Activated naive CD4-positive, alpha-beta T cell treated with anti-CD3 and anti-CD28 coated beads, Interleukin-2, amount 50 U/mL, for 24 hours (primary cell): ENCODE data around the gene KRI1.
A peak's percentile ranks its signal among the peaks of the same experiment; 100 is the strongest.

Experiments used
- H3K27ac Mint-ChIP-seq: one replicate; pipeline ENCODE4 v1.8.0; 2021; ENCODE audit warnings: mild to moderate bottlenecking, mixed read lengths
- H3K27me3 Mint-ChIP-seq: one replicate; pipeline ENCODE4 v1.8.0; 2021; ENCODE audit warnings: mixed read lengths
- H3K36me3 Mint-ChIP-seq: one replicate; pipeline ENCODE4 v1.8.0; 2021; ENCODE audit warnings: mixed read lengths
- H3K4me1 Mint-ChIP-seq: one replicate; pipeline ENCODE4 v1.8.0; 2021; ENCODE audit warnings: mixed read lengths
- H3K4me3 Mint-ChIP-seq: one replicate; pipeline ENCODE4 v1.8.0; 2021; ENCODE audit warnings: mild to moderate bottlenecking, mixed read lengths
- H3K9me3 Mint-ChIP-seq: one replicate; pipeline ENCODE4 v1.8.0; 2021; ENCODE audit warnings: mixed read lengths

Gene KRI1

GRCh38 chr19:10518444-10519361, 47.1 kb downstream of the KRI1 start:
- Mint-ChIP-seq H3K4me1 (peaks cover 28% of the 10 kb centered on the region), H3K27me3 (peaks cover 29% of the 10 kb centered on the region), H3K36me3 (no peaks in the 10 kb centered on the region), H3K4me3 (peak overlapping the region; percentile 67), H3K27ac (peak overlapping the region; percentile 81), H3K9me3 (no peaks in the 10 kb centered on the region)

- peak overlapping the region; percentile 67 for H3K4me3 Mint-ChIP-seq
Observed at GRCh38 chr19:10517760-10518443, 47.9 kb downstream of the KRI1 start.

GRCh38 chr19:10517361-10517759, 48.5 kb downstream of the KRI1 start, which contains the start of gene S1PR5:
S1PR5 (minus strand) TSS chr19:10517447; CDS start chr19:10515011, 2,436 bp downstream.
- H3K36me3 Mint-ChIP-seq: peaks cover 4% of the 10 kb centered on the region
- H3K27me3 Mint-ChIP-seq: peaks cover 37% of the 10 kb centered on the region
- H3K27ac Mint-ChIP-seq: no peak within 1 kb of the TSS
- H3K4me3 Mint-ChIP-seq: peak within 1 kb of the TSS; percentile 72
- H3K4me1 Mint-ChIP-seq: peaks cover 36% of the 10 kb centered on the region
- H3K9me3 Mint-ChIP-seq: no peaks in the 10 kb centered on the region

More at GRCh38 chr19:10517760-10518443, 47.9 kb downstream of the KRI1 start:
- Mint-ChIP-seq H3K9me3 (no peaks in the 10 kb centered on the region), H3K4me1 (peaks cover 36% of the 10 kb centered on the region), H3K27ac (no peak overlapping the region), H3K27me3 (peaks cover 37% of the 10 kb centered on the region), H3K36me3 (peaks cover 4% of the 10 kb centered on the region)

- H3K27ac Mint-ChIP-seq: no peak overlapping the region
- H3K27me3 Mint-ChIP-seq: peaks cover 37% of the 10 kb centered on the region
Observed at GRCh38 chr19:10516671-10517286, 49.0 kb downstream of the KRI1 start.

GRCh38 chr19:10516064-10516385, 49.8 kb downstream of the KRI1 start:
- H3K4me3 Mint-ChIP-seq: peak overlapping the region; percentile 72

More at GRCh38 chr19:10516671-10517286, 49.0 kb downstream of the KRI1 start:
- Mint-ChIP-seq H3K4me3 (peak overlapping the region; percentile 72), H3K9me3 (no peaks in the 10 kb centered on the region), H3K36me3 (peaks cover 4% of the 10 kb centered on the region), H3K4me1 (peaks cover 36% of the 10 kb centered on the region)

GRCh38 chr19:10514211-10515145, 51.3 kb downstream of the KRI1 start:
- H3K27ac Mint-ChIP-seq: no peak overlapping the region
- H3K4me1 Mint-ChIP-seq: peaks cover 37% of the 10 kb centered on the region
- H3K27me3 Mint-ChIP-seq: peaks cover 35% of the 10 kb centered on the region
- peak overlapping the region; percentile 64 for H3K4me3 Mint-ChIP-seq
- H3K36me3 Mint-ChIP-seq: peaks cover 4% of the 10 kb centered on the region
- no peaks in the 10 kb centered on the region for H3K9me3 Mint-ChIP-seq

More at GRCh38 chr19:10516064-10516385, 49.8 kb downstream of the KRI1 start:
- peaks cover 38% of the 10 kb centered on the region for H3K27me3 Mint-ChIP-seq
- H3K4me1 Mint-ChIP-seq: peaks cover 36% of the 10 kb centered on the region
- no peak overlapping the region for H3K27ac Mint-ChIP-seq
- H3K9me3 Mint-ChIP-seq: no peaks in the 10 kb centered on the region
- H3K36me3 Mint-ChIP-seq: peaks cover 4% of the 10 kb centered on the region

GRCh38 chr19:10513223-10513622, 52.6 kb downstream of the KRI1 start:
- Mint-ChIP-seq H3K4me3 (peak overlapping the region; percentile 37), H3K27ac (no peak overlapping the region), H3K36me3 (peaks cover 4% of the 10 kb centered on the region), H3K9me3 (no peaks in the 10 kb centered on the region), H3K27me3 (peaks cover 26% of the 10 kb centered on the region), H3K4me1 (peaks cover 31% of the 10 kb centered on the region)

GRCh38 chr19:10510301-10510802, 55.5 kb downstream of the KRI1 start:
- peaks cover 4% of the 10 kb centered on the region for H3K36me3 Mint-ChIP-seq
- H3K4me3 Mint-ChIP-seq: no peak overlapping the region
- H3K4me1 Mint-ChIP-seq: peaks cover 22% of the 10 kb centered on the region
- H3K9me3 Mint-ChIP-seq: no peaks in the 10 kb centered on the region
- H3K27me3 Mint-ChIP-seq: peaks cover 12% of the 10 kb centered on the region
- H3K27ac Mint-ChIP-seq: no peak overlapping the region

GRCh38 chr19:10508707-10509106, 57.1 kb downstream of the KRI1 start:
- no peak overlapping the region for H3K4me3 Mint-ChIP-seq
- peaks cover 4% of the 10 kb centered on the region for H3K36me3 Mint-ChIP-seq
- H3K9me3 Mint-ChIP-seq: no peaks in the 10 kb centered on the region
- H3K4me1 Mint-ChIP-seq: peaks cover 23% of the 10 kb centered on the region
- H3K27me3 Mint-ChIP-seq: peaks cover 9% of the 10 kb centered on the region
- no peak overlapping the region for H3K27ac Mint-ChIP-seq

GRCh38 chr19:10508036-10508435, 57.8 kb downstream of the KRI1 start:
- H3K4me1 Mint-ChIP-seq: peaks cover 21% of the 10 kb centered on the region
- H3K4me3 Mint-ChIP-seq: no peak overlapping the region
- peaks cover 3% of the 10 kb centered on the region for H3K27me3 Mint-ChIP-seq
- no peaks in the 10 kb centered on the region for H3K36me3 Mint-ChIP-seq
- H3K27ac Mint-ChIP-seq: no peak overlapping the region
- no peaks in the 10 kb centered on the region for H3K9me3 Mint-ChIP-seq

GRCh38 chr19:10505583-10506229, 60.1 kb downstream of the KRI1 start:
- H3K27me3 Mint-ChIP-seq: no peaks in the 10 kb centered on the region
- no peaks in the 10 kb centered on the region for H3K36me3 Mint-ChIP-seq
- no peaks in the 10 kb centered on the region for H3K9me3 Mint-ChIP-seq
- H3K27ac Mint-ChIP-seq: no peak overlapping the region
- no peak overlapping the region for H3K4me3 Mint-ChIP-seq
- H3K4me1 Mint-ChIP-seq: peaks cover 27% of the 10 kb centered on the region
